HTERT RPE-1 (cell line): Measurements from ENCODE around the gene KRTAP10-5.

Experiments
- in situ Hi-C: fragments of 300-500 bp; cut with MboI; formaldehyde crosslinking; loops from 4 replicates; pipeline ENCODE4 v1.14.3; 2020; ENCODE audit warnings: low sequenced_read_pairs

Gene KRTAP10-5

DNA sequence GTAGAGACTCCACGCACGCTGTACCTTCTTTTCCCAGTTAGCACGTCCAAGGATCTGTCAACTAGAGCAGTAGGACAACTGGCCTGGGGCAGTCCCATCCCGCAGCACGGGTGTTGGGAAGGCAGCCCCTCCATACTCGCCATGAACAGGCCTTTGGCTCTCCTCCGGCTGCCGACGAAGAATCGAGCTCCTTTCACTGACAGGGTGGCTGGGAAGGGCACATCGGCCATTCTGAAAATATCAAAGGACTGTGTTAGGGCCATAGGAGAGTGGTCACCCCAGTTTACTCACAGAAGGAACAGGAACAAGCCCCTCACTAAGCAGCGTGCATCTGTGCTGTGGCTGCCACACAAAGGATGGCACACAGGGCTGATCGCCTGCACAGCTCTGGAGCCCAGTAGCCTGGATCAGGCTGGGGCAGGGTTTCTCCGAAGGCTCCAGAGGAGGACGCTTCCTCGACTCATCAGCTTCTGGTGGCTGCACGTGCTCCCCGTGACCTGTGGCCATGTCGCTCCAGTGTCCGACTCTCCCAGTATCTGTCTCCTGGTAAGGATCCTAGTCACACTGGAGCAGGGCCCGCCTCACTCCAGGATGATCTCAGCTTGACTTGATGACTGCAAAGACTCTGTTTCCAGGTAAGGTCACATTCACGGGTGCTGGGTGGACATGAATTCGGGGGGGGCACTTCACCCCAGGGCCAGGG, 49.4 kb downstream of the KRTAP10-5 start:
- in situ Hi-C loops, result no loop called here

DNA sequence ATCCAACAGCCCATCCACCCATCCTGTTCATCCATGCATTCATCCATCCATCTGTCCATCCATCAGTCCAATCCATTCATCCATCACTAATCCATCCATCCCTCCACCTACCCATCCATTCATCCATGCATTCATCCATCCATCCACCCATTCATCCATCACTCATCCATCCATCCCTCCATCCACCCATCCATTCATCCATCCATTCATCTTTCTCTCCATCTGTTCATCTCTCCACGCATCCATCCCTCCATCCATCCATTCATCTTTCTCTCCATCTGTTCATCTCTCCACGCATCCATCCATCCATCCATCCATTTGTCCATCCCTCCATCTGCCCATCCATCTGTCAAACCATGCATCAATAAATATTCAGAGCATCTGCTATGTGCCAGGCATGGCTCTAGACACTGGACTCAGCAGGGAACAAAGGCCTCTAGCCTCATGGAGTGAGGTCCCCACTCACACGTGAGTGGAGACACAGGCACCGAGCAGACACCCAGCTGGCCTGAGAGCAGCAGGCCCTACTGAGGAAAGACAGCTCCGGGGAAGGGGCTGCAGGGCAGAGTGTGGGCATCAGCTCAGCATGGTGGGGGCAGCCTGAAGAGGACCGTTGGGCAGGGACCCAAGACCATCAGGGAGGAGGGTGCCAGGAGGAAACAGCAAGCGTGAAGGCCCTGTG, 50.0 kb downstream of the KRTAP10-5 start:
- in situ Hi-C loops, result no loop called here

DNA sequence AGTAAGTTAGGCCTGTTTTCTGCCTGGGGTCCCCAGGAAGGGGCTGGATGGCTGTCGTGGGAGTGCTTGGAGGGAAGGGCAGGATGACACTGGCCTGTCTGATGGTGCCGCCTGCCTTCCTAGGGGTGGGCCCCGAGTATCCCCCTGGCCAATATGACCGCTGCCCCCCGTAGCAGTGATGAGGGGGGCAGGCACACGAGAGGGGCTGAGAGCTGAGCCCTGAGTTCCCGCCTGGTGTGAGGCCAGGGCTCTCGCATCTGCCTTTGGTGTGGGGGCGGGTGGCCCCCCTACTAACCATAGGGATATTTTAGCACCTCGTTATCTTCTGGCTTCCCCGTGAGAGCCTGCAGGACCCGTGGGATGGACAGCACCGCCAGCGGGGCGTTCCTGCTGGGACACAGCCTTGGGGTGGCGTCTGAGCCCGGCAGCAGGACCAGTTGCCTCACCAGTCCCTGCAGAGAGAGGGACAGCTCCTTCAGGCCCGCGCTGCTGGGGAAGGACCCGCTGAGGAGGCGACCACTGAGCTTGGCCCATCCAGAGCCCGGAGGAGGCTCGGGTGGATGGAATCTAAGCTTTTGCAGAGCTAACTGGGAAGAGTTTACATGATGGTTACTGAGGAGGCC, 50.8 kb downstream of the KRTAP10-5 start:
- in situ Hi-C loops, result no loop called here
